ENCODE data around the gene CENPW. TPM values are rescaled to one million over a fixed set of nuclear protein-coding genes. Genes with fewer than 3 reads are reported as not detected.

CENPW gene
- total RNA-seq, 2 experiments from 2014 or later: 1.0 to 1.1 TPM

GRCh38 chr6:126359936-126360537 is 20.1 kb downstream of the CENPW start:
- H3K27me3 ChIP-seq (ENCODE audit: control insufficient read depth in 1 of 2, insufficient read depth in 2 of 2, low read length in 2 of 2): no peaks in the 10 kb centered on the region
- ChIA-PET POLR2A (no interaction called here), CTCF (no interaction called here)
- ATAC-seq (ENCODE audit: poor library complexity) (no peak), DNase-seq (no peak)
- no peaks in the 10 kb centered on the region for H3K4me1 ChIP-seq (ENCODE audit: insufficient read depth, low read length)
- H3K27ac ChIP-seq (ENCODE audit: low read depth in 1 of 2, low read length in 2 of 2): no peak overlapping the region
- no peaks in the 10 kb centered on the region for H3K36me3 Mint-ChIP-seq (ENCODE audit: low read depth)
- intact Hi-C loops (cut with DNase I, micrococcal nuclease): no loop called here
- H3K4me1 Mint-ChIP-seq (ENCODE audit: low read depth): no peaks in the 10 kb centered on the region
- no peaks in the 10 kb centered on the region for H3K36me3 ChIP-seq (ENCODE audit: insufficient read depth, low read length)
- no peak overlapping the region for H3K27ac Mint-ChIP-seq
- H3K4me3 ChIP-seq (ENCODE audit: low read length): no peak overlapping the region
- H3K27me3 Mint-ChIP-seq: no peaks in the 10 kb centered on the region
- TF ChIP-seq, protein P1, sequence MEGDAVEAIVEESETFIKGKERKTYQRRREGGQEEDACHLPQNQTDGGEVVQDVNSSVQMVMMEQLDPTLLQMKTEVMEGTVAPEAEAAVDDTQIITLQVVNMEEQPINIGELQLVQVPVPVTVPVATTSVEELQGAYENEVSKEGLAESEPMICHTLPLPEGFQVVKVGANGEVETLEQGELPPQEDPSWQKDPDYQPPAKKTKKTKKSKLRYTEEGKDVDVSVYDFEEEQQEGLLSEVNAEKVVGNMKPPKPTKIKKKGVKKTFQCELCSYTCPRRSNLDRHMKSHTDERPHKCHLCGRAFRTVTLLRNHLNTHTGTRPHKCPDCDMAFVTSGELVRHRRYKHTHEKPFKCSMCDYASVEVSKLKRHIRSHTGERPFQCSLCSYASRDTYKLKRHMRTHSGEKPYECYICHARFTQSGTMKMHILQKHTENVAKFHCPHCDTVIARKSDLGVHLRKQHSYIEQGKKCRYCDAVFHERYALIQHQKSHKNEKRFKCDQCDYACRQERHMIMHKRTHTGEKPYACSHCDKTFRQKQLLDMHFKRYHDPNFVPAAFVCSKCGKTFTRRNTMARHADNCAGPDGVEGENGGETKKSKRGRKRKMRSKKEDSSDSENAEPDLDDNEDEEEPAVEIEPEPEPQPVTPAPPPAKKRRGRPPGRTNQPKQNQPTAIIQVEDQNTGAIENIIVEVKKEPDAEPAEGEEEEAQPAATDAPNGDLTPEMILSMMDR (IDR thresholded peaks at IDR 0.05): no peak
- no peak overlapping the region for H3K4me3 Mint-ChIP-seq
- peaks cover 17% of the 10 kb centered on the region for H3K9me3 Mint-ChIP-seq
- peaks cover 12 to 13% of the 10 kb centered on the region in 2 experiments for H3K9me3 ChIP-seq (ENCODE audit: control insufficient read depth in 1 of 2, insufficient read depth in 1 of 2, low read length in 2 of 2)

DNA sequence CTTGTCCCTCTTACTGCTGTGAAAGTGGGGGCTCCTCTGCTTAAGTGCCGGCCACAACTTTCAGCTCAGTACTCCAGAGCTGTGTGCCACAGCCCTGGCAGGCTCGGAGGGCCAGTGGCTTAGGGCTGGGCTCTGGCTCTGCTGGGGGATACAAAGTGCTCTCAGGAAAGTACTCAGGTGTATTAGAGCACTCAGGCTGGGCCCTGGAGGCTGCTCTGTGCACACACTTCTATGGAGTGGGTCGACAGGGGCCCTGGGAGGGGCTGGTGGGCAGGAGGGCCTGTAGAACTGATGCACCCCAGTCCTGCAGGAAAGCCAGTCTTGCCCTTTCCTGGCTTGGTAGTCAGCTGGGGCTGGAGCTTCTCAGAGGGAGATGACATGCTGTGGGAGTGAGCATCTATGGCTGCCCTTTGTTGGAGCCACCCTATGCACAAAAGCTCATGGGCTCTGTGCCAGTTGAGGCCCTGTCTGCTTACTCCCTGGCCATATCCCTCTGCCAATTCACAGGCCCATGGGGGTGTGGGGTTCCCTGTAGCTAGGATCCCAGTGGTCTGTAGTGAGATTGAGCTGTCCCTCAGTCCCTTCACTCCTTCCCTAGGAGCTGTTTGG is 22.0 kb downstream of the CENPW start:
- Mint-ChIP-seq H3K36me3 (ENCODE audit: low read depth) (no peaks in the 10 kb centered on the region), H3K27me3 (no peaks in the 10 kb centered on the region), H3K4me1 (ENCODE audit: low read depth) (no peaks in the 10 kb centered on the region), H3K27ac (no peak overlapping the region), H3K4me3 (no peak overlapping the region), H3K9me3 (peaks cover 17% of the 10 kb centered on the region)
- no peak overlapping the region for H3K4me3 ChIP-seq (ENCODE audit: low read length)
- peaks cover 12 to 13% of the 10 kb centered on the region in 2 experiments for H3K9me3 ChIP-seq (ENCODE audit: control insufficient read depth in 1 of 2, insufficient read depth in 1 of 2, low read length in 2 of 2)
- no peaks in the 10 kb centered on the region for H3K4me1 ChIP-seq (ENCODE audit: insufficient read depth, low read length)
- ChIA-PET POLR2A (no interaction called here), CTCF (no interaction called here)
- no peaks in the 10 kb centered on the region for H3K27me3 ChIP-seq (ENCODE audit: control insufficient read depth in 1 of 2, insufficient read depth in 2 of 2, low read length in 2 of 2)
- ATAC-seq (ENCODE audit: poor library complexity) (no peak), DNase-seq (no peak)
- H3K27ac ChIP-seq (ENCODE audit: low read depth in 1 of 2, low read length in 2 of 2): no peak overlapping the region
- TF ChIP-seq, protein P1 (IDR thresholded peaks at IDR 0.05): no peak
- intact Hi-C loops (cut with DNase I, micrococcal nuclease): no loop called here
- H3K36me3 ChIP-seq (ENCODE audit: insufficient read depth, low read length): no peaks in the 10 kb centered on the region

DNA sequence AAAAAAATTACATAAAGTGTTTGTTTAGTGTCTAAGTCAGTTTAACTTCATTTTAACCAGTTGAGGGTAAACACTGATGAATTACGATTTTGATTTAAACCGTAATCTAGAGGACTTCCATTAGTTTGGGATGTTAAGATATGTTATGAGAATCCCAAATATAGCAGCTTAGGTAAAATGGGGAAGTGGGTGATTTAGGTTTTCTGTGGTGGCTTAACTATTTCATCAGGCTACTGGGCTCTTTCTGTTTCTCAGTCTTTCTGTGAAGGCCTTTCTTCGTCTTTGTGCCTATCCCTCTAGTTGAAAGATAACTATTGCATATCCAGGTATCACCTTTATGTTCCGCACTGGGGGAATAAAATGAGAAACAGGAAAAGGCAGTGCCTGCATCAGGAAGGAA is 27.9 kb downstream of the CENPW start:
- no peak for ATAC-seq (ENCODE audit: poor library complexity)
- Histone ChIP-seq H3K4me1 (ENCODE audit: insufficient read depth, low read length) (no peaks in the 10 kb centered on the region), H3K27me3 (ENCODE audit: control insufficient read depth in 1 of 2, insufficient read depth in 2 of 2, low read length in 2 of 2) (no peaks in the 10 kb centered on the region), H3K27ac (ENCODE audit: low read depth in 1 of 2, low read length in 2 of 2) (no peak overlapping the region), H3K9me3 (ENCODE audit: control insufficient read depth in 1 of 2, insufficient read depth in 1 of 2, low read length in 2 of 2) (no peaks in the 10 kb centered on the region), H3K4me3 (ENCODE audit: low read length) (no peak overlapping the region), H3K36me3 (ENCODE audit: insufficient read depth, low read length) (no peaks in the 10 kb centered on the region)
- no peaks in the 10 kb centered on the region for H3K4me1 Mint-ChIP-seq (ENCODE audit: low read depth)
- no peaks in the 10 kb centered on the region for H3K36me3 Mint-ChIP-seq (ENCODE audit: low read depth)
- DNase-seq: no peak
- H3K27ac Mint-ChIP-seq: no peak overlapping the region
- no peak overlapping the region for H3K4me3 Mint-ChIP-seq
- no peaks in the 10 kb centered on the region for H3K27me3 Mint-ChIP-seq
- H3K9me3 Mint-ChIP-seq: no peaks in the 10 kb centered on the region
- CTCF ChIA-PET: no interaction called here
- POLR2A ChIA-PET: no interaction called here
- intact Hi-C loops (cut with DNase I, micrococcal nuclease): no loop called here
- TF ChIP-seq, protein P1 (IDR thresholded peaks at IDR 0.05): no peak

All from CD4-positive, alpha-beta T cell (primary cell).